Panc1 (cell line): ENCODE data around the gene CLMP.

Experiments used
- CTCF ChIP-seq: fragments of 450-650 bp; IDR thresholded peaks from 2 replicates; pipeline ENCODE4 v1.5.1; 2017; ENCODE audit warnings: mild to moderate bottlenecking
- POLR2AphosphoS5 ChIP-seq: IDR thresholded peaks from 2 replicates; pipeline ENCODE4 v1.6.1; 2012; ENCODE audit warnings: mild to moderate bottlenecking, low read depth, low read length, moderate library complexity

DNA sequence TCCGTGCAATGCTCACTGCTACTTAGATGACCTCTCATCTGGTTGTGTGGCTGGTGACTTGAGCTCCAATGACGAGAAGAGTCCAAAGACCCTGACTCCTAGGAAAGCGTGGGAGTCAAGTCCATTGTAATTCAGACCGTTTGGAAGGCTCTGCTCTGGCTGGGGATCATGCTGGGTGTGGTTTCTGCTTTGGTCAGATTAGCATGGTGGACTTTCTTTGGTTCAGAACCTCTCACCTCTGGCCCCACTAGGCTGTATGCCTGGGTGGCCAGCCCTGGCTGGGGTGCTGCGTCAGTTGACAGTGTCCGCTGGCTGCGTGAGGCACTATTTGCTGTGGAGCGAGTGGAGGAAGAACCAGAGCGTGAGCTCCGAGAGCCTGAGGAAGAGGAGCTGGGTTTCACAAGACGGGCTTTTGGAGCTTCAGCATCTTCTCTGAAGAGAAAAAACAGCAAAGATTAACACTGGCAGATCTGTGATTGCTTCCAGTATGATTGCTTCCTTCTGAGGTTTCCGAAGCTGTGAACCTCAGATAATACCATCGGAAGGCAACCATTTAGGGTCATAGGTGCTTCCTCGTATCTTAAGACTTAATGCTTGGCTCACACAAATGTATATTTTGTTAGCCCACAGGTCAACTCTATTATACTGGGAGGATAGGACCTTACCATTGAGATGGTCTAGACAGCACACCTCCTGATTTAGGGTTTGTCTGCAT lies 121.5 kb downstream of the CLMP start:
- TF ChIP-seq CTCF (no peak), POLR2AphosphoS5 (no peak)
